Prostate gland (tissue), 2 donors: ENCODE data around the gene BTG4. TPM values are rescaled to one million over a fixed set of nuclear protein-coding genes. Genes with fewer than 3 reads are reported as not detected.

Experiments used
- DNase-seq: peaks from one replicate; pipeline ENCODE4 v3.0.0-alpha.2; 2019; ENCODE audit warnings: low spot score
- H3K27ac ChIP-seq, 2 donors: fragments of 200-600 bp; sonication (generic); 2 replicates each; pipeline ENCODE4 v1.5.1; 2017 to 2019
- H3K27me3 ChIP-seq: fragments of 200-600 bp; sonication (generic); replicated peaks from 2 replicates; pipeline ENCODE4 v1.5.1; 2019; ENCODE audit not compliant: insufficient read depth
- H3K36me3 ChIP-seq, 2 donors: fragments of 200-600 bp; sonication (generic); 1 replicate in 1 of 2; 2 replicates in 1 of 2; pipeline versions ENCODE4 v1.5.1 to v1.8.1; 2017 to 2019
- H3K4me1 ChIP-seq: fragments of 200-600 bp; sonication (generic); replicated peaks from 2 replicates; pipeline ENCODE4 v1.5.1; 2019
- H3K4me3 ChIP-seq, 2 donors: fragments of 200-600 bp; sonication (generic); 2 replicates each; pipeline ENCODE4 v1.5.1; 2017 to 2019
- H3K9me3 ChIP-seq: fragments of 200-600 bp; sonication (generic); 2 replicates; pipeline ENCODE4 v1.5.1; 2017
- CTCF ChIP-seq, 4 experiments: fragments of 200-600 bp in 2 of 4; fragments of 450-650 bp in 2 of 4; sonication (generic) in 2 of 4; IDR thresholded peaks; 1 replicate in 3 of 4; 2 replicates in 1 of 4; pipeline ENCODE4 v1.5.1; 2016 to 2019; ENCODE audit warnings: antibody characterized with exemption in 4 of 4, mild to moderate bottlenecking in 2 of 4, moderate library complexity in 2 of 4
- POLR2A ChIP-seq: fragments of 450-650 bp; IDR thresholded peaks from one replicate; pipeline ENCODE4 v1.6.1; 2016; ENCODE audit warnings: antibody characterized with exemption, mild to moderate bottlenecking
- POLR2AphosphoS5 ChIP-seq: sonication (generic); formaldehyde crosslinking; IDR thresholded peaks from one replicate; pipeline ENCODE4 v1.6.1; 2017; ENCODE audit warnings: antibody characterized with exemption
- WGBS: methylation state at CpG from one replicate; pipeline ENCODE4 v1.1.5; 2018; 5-methylcytosine and 5-hydroxymethylcytosine counted together
- intact Hi-C: fragments of 100-400 bp; cut with DNase I; formaldehyde crosslinking; loops from one replicate; pipeline ENCODE4 v1.14.2; 2022
- total RNA-seq, 2 donors: library from RNA; depleted of rRNA; stranded (reverse); fragments of >200 nt; gene quantifications; one replicate each; pipeline ENCODE4 v1.1.0, GENCODE V29; 2016

Gene BTG4
- total RNA-seq, 2 donors from 2014 or later = 3.3 TPM; not detected in 1

- intact Hi-C loops = no loop called here
- no peaks in the 10 kb centered on the region for H3K36me3 ChIP-seq
- H3K27ac ChIP-seq = no peak overlapping the region
- no peaks in the 10 kb centered on the region for H3K4me1 ChIP-seq
- WGBS = 40% methylated on average over 1 of the region's 1 CpG
- TF ChIP-seq CTCF (IDR thresholded peaks at IDR 0.05) (no peak), POLR2A (no peak), POLR2AphosphoS5 (no peak)
- no peaks in the 10 kb centered on the region for H3K9me3 ChIP-seq
- no peaks in the 10 kb centered on the region for H3K27me3 ChIP-seq
- H3K4me3 ChIP-seq = no peak overlapping the region
- DNase-seq = no peak
Measured at GRCh38 chr11:111528557-111528956, 16.4 kb upstream of the BTG4 start.

- H3K9me3 ChIP-seq = no peaks in the 10 kb centered on the region
- no peak overlapping the region for H3K4me3 ChIP-seq
- no peaks in the 10 kb centered on the region for H3K27me3 ChIP-seq
- H3K36me3 ChIP-seq = no peaks in the 10 kb centered on the region
- no peak overlapping the region for H3K27ac ChIP-seq
- WGBS = 88% methylated on average over 1 of the region's 1 CpG
- no peaks in the 10 kb centered on the region for H3K4me1 ChIP-seq
- TF ChIP-seq POLR2A = no peak
- TF ChIP-seq POLR2AphosphoS5 = no peak
- TF ChIP-seq CTCF (IDR thresholded peaks at IDR 0.05) = no peak
- DNase-seq = no peak
- intact Hi-C loops = no loop called here
Measured at GRCh38 chr11:111527279-111527678, 15.1 kb upstream of the BTG4 start.

GRCh38 chr11:111526501-111526900 lies 14.3 kb upstream of the BTG4 start:
- Histone ChIP-seq H3K4me3 (no peak overlapping the region), H3K27me3 (no peaks in the 10 kb centered on the region), H3K9me3 (no peaks in the 10 kb centered on the region), H3K36me3 (no peaks in the 10 kb centered on the region), H3K27ac (no peak overlapping the region), H3K4me1 (no peaks in the 10 kb centered on the region)
- intact Hi-C loops = no loop called here
- WGBS = 91% methylated on average over 1 of the region's 1 CpG
- no peak for TF ChIP-seq CTCF (IDR thresholded peaks at IDR 0.05)
- no peak for TF ChIP-seq POLR2AphosphoS5
- no peak for TF ChIP-seq POLR2A
- no peak for DNase-seq

GRCh38 chr11:111525456-111525855 lies 13.3 kb upstream of the BTG4 start:
- TF ChIP-seq POLR2AphosphoS5 = no peak
- TF ChIP-seq CTCF (IDR thresholded peaks at IDR 0.05) = no peak
- TF ChIP-seq POLR2A = no peak
- DNase-seq = no peak
- Histone ChIP-seq H3K27ac (no peak overlapping the region), H3K4me3 (no peak overlapping the region), H3K36me3 (no peaks in the 10 kb centered on the region), H3K4me1 (no peaks in the 10 kb centered on the region), H3K9me3 (no peaks in the 10 kb centered on the region), H3K27me3 (no peaks in the 10 kb centered on the region)
- intact Hi-C loops = no loop called here
- WGBS = 86% methylated on average over 1 of the region's 1 CpG

- no peaks in the 10 kb centered on the region for H3K27me3 ChIP-seq
- no peak overlapping the region for H3K4me3 ChIP-seq
- no peaks in the 10 kb centered on the region for H3K9me3 ChIP-seq
- DNase-seq = no peak
- intact Hi-C loops = no loop called here
- H3K4me1 ChIP-seq = no peaks in the 10 kb centered on the region
- no peak for TF ChIP-seq POLR2A
- TF ChIP-seq POLR2AphosphoS5 = no peak
- TF ChIP-seq CTCF (IDR thresholded peaks at IDR 0.05) = no peak
- WGBS = 79% methylated on average over 1 of the region's 1 CpG
- no peaks in the 10 kb centered on the region for H3K36me3 ChIP-seq
- no peak overlapping the region for H3K27ac ChIP-seq
Measured at GRCh38 chr11:111524056-111524455, 11.9 kb upstream of the BTG4 start.
